ENCODE results near the gene RNF213.

DNA sequence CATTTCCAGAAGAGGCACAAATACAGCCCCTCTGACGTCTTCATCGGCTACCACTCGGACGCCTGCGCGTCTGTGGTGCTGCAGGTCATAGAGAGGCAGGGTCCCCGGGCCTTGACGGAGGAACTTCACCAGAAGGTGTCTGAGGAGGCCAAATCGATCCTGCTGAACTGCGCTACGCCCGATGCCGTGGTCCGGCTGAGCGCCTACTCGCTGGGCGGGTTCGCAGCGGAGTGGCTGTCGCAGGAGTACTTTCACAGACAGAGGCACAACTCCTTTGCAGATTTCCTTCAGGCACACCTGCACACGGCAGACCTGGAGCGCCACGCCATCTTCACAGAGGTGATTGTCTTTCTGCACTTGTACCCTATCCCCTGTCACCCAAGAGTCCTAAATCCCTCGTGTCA, 87.3 kb downstream of the RNF213 start:
- TF ChIP-seq TP53 (CRISPR knock-in tag; IDR thresholded peaks at IDR 0.05), result no peak
- TF ChIP-seq, protein P1, sequence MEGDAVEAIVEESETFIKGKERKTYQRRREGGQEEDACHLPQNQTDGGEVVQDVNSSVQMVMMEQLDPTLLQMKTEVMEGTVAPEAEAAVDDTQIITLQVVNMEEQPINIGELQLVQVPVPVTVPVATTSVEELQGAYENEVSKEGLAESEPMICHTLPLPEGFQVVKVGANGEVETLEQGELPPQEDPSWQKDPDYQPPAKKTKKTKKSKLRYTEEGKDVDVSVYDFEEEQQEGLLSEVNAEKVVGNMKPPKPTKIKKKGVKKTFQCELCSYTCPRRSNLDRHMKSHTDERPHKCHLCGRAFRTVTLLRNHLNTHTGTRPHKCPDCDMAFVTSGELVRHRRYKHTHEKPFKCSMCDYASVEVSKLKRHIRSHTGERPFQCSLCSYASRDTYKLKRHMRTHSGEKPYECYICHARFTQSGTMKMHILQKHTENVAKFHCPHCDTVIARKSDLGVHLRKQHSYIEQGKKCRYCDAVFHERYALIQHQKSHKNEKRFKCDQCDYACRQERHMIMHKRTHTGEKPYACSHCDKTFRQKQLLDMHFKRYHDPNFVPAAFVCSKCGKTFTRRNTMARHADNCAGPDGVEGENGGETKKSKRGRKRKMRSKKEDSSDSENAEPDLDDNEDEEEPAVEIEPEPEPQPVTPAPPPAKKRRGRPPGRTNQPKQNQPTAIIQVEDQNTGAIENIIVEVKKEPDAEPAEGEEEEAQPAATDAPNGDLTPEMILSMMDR (IDR thresholded peaks at IDR 0.05), result no peak
- TF ChIP-seq TEAD4 (CRISPR knock-in tag; IDR thresholded peaks at IDR 0.05), result no peak
- no peak for TF ChIP-seq IRF2 (CRISPR knock-in tag; IDR thresholded peaks at IDR 0.05; ENCODE audit: borderline replicate concordance, low read depth)
- no peak for TF ChIP-seq IRF1 (CRISPR knock-in tag; IDR thresholded peaks at IDR 0.05)
- TF ChIP-seq NFATC4 (CRISPR knock-in tag; IDR thresholded peaks at IDR 0.05), result no peak
- TF ChIP-seq ZNF263 (CRISPR knock-in tag; IDR thresholded peaks at IDR 0.05; ENCODE audit: low read depth), result no peak
- no peak for TF ChIP-seq JUN (CRISPR knock-in tag; IDR thresholded peaks at IDR 0.05)
- TF ChIP-seq ARID4B (CRISPR knock-in tag; IDR thresholded peaks at IDR 0.05; ENCODE audit: borderline replicate concordance), result no peak
- no peak for TF ChIP-seq TEAD1 (CRISPR knock-in tag; IDR thresholded peaks at IDR 0.05)
- TF ChIP-seq, protein P2, sequence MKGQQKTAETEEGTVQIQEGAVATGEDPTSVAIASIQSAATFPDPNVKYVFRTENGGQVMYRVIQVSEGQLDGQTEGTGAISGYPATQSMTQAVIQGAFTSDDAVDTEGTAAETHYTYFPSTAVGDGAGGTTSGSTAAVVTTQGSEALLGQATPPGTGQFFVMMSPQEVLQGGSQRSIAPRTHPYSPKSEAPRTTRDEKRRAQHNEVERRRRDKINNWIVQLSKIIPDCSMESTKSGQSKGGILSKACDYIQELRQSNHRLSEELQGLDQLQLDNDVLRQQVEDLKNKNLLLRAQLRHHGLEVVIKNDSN (CRISPR knock-in tag; IDR thresholded peaks at IDR 0.05), result no peak
- no peak for TF ChIP-seq KAT7 (CRISPR knock-in tag; IDR thresholded peaks at IDR 0.05; ENCODE audit: borderline replicate concordance)

Measured in WTC11 (cell line).